ENCODE measurements around the gene EIF5A2.
"Not testable (repeated sequence)": the region's sequence is repeated elsewhere in the genome, so short reads cannot be mapped to it uniquely, and the experiment has no call there.

Gene EIF5A2

GRCh38 chr3:170896333-170896732 lies 12.1 kb downstream of the EIF5A2 start:
- DNase-seq: not testable (repeated sequence)

DNA sequence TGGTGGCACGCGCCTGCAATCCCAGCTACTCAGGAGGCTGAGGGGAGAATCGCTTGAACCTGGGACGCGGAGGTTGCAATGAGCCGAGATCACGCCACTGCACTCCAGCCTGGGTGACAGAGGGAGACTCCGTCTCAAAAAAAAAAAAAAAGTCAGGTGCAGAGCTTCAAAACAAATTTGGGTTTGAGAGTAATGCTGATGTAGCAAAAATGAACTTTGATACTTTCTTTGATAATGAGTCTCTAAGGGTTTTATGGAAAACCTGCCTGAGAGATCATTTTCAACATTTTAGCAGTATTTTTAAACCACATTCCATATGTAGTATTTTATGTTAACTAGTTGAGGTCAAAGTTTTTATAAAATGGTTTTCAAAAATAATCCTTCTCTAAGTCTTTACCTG lies 14.5 kb downstream of the EIF5A2 start:
- no peak for DNase-seq

- DNase-seq: no peak
Measured at GRCh38 chr3:170889630-170890029, 18.8 kb downstream of the EIF5A2 start.

DNA sequence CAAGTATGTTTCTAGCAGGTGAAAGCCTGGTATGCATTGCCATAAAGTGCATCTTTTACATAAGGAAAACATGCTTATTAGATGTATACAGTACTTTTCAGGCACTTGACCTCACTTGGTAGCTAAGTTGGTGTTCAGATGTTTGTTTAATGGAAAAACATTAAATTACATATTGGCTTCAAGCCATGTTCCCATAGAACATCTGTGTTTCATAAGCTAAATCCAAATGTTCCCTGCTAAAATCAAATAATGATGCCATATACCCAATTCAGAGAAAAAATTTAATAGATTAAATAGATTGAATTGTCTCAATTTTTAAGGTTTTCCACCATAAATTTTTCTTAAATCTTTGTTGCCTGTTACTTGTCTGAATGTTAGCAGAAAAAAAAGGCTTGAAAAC lies 19.3 kb downstream of the EIF5A2 start:
- no peak for DNase-seq

GRCh38 chr3:170884109-170884930 lies 24.1 kb downstream of the EIF5A2 start:
- not testable (repeated sequence) for DNase-seq

DNA sequence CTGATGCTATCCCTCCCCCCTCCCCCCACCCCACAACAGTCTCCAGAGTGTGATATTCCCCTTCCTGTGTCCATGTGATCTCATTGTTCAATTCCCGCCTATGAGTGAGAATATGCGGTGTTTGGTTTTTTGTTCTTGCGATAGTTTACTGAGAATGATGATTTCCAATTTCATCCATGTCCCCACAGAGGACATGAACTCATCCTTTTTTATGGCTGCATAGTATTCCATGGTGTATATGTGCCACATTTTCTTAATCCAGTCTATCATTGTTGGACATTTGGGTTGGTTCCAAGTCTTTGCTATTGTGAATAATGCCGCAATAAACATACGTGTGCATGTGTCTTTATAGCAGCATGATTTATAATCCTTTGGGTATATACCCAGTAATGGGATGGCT lies 29.7 kb downstream of the EIF5A2 start:
- not testable (repeated sequence) for DNase-seq

GRCh38 chr3:170877311-170877710 lies 31.1 kb downstream of the EIF5A2 start:
- not testable (repeated sequence) for DNase-seq

DNA sequence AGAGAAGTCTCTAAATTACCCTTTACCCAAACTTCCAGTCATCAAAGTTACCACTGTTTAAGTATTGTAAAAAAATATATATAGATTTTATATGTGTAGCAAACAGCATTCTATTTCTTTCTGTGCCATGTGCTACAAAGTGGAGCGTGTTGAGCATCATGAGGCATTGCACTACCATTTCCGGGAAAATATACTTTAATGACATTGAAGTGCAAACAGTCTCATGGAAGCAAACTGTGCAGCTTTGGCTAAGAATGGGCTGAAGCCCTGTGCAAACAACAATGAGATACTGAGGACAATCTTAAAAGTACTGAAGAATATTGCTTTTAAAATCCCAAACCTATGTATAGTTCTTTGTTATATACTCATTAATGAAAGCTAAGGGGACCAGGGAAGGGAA lies 31.9 kb downstream of the EIF5A2 start:
- no peak for DNase-seq

DNA sequence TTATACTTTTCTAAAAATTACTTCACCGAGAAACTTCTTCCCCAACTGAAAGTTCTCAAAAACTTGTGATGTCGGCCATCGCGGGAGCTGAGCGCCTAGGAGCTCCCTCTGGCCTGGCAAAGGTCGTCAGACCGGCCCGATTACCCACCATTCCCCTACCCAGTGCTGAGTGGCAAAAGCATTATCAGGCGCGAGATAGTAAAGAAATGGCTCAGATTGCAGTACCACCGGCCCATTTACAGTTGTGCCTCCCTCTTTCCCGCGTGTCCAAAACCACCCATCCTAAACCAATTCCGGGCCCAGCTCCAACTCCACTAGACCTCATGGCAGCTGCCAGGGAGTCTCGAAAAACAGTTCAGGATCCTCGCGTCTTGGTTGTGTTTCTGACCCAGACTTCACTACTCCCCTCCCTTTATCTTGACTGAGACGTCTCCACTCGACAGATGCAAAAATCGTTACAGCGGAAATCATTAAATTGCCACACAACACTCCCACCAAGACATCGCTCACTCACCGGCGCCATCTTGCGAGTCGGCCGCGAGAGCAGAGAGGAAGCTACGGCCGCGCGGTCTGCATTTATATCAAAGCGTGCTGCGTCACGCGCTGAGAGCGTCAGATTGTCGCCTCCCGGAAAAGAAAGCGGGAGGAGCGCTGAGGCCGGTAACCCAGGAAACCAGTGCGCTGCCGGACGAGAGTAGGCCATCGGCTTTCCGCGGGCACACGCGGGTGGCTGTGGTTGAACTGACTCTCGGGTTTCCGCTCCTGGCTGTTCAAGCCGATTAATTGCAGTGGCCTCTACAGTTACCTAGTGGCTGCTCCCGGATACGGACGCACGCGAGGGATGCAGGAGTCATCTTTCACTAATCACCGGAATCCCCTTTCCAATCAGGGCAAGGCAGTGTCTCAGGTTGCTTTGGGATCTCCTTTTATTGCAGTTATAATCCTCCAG lies 38.5 kb downstream of the EIF5A2 start, which contains the start of gene RPL22L1:
Gene RPL22L1, minus strand, starts transcription at position 551 of the 949 bp plus-strand sequence. Its CDS starts 28 bp downstream, at position 523.
- no peak for DNase-seq

DNA sequence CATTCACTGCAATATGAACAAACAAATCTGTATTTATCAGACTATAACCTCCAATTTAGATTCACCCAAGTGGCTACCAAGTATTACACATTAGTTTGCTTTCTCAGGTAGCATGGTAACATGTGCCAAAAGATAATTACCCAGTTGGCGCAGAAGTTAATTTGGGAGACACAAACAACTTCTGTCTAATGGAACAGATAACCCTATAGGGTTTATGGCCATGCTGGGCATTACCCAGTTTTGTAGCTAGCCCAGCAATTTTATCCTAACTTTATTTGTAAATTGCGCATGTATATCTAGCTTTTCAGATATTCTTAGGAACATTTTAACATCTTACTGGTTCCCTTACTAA lies 39.2 kb downstream of the EIF5A2 start:
- no peak for DNase-seq

GRCh38 chr3:170868577-170869238 lies 39.7 kb downstream of the EIF5A2 start:
- no peak for DNase-seq

- DNase-seq: no peak
Measured at GRCh38 chr3:170867143-170867937, 41.1 kb downstream of the EIF5A2 start.

DNA sequence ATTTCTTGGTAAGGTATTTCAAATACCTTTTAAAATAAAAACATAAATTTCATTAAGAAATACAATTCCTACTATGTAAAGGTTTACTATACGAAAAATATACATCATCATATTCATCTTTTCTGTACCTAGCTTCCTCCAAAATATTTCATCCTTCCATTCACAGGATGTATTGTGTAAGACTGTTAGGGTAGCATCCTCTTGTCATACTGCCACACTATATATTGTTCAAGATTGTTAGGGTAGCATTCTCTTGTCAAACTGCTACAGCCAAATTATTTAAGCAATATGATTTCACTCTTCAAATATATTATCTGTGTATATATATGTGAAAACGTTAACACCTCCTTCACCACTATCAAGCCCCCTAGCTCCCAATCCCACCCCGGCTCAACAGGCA lies 41.9 kb downstream of the EIF5A2 start:
- no peak for DNase-seq

DNA sequence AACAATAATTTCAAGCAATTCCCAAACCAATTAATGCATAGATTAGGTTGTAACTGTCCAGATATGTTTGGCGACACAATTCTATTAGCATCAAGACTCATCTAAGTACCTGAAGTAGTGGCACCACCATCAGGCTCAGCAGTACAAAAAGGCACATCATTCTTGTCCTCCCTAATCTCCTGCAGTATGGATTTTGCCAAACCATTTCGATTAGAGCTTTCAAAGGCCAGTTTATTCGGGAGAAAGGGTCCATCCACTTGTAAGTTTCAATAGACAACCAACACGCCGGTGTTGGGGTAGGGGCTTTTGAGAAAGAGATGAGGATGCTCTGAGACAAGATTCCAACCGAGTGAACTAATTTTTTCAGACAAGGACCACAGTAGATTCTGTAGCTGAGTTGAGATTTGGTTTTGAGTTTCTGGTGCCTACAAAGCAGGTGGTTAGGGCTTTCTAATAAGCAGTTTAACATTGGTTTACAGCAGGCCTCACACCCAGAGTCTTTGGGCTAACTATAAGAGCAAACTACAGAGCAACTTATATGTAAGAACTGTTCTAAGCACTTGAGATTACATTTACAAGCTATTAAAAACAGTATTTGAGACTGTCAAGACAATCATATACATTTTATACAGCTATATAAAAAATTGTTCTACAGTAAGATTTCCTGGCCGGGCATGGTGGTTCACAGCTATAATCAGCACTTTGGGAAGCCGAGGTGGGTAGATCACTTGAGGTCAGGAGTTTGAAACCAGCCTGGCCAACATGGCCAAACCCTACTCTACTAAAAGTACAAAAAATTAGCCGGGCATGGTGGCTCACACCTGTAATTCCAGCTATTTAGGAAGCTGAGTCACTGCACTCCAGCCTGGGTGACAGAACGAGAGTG lies 43.0 kb downstream of the EIF5A2 start:
- no peak for DNase-seq

DNA sequence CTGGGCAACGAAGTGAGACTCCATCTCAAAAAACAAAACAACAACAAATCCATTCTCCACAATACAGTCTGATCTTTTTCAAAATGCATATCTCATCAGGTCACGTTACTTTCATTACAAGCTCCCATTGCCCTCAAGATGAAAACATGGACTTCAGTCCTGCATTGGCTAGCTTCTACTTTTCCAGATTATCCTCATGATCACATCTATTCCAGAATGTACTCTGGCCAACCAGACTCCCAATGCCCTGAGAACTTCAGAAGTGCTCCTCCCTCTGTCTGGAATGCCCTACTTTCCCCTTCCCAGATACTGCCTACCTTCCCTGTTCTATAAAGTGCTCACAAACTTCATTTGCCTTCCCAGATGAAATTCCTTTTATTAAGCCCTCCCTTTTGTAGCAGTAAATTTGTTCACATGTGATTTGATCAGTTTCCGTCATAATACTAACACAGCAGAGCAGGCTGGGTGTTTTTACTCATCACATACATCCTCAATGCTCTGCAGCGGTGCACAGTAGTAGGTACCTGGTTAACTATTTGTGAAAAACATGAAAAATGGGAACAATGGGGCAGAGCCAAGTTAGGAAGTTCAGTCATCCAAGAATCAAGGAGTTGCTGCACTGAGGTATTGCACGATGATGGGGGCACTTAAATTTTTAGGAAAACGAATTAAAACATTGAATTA lies 43.8 kb downstream of the EIF5A2 start:
- no peak for DNase-seq

- no peak for DNase-seq
Measured at GRCh38 chr3:170863816-170864215, 44.6 kb downstream of the EIF5A2 start.

DNA sequence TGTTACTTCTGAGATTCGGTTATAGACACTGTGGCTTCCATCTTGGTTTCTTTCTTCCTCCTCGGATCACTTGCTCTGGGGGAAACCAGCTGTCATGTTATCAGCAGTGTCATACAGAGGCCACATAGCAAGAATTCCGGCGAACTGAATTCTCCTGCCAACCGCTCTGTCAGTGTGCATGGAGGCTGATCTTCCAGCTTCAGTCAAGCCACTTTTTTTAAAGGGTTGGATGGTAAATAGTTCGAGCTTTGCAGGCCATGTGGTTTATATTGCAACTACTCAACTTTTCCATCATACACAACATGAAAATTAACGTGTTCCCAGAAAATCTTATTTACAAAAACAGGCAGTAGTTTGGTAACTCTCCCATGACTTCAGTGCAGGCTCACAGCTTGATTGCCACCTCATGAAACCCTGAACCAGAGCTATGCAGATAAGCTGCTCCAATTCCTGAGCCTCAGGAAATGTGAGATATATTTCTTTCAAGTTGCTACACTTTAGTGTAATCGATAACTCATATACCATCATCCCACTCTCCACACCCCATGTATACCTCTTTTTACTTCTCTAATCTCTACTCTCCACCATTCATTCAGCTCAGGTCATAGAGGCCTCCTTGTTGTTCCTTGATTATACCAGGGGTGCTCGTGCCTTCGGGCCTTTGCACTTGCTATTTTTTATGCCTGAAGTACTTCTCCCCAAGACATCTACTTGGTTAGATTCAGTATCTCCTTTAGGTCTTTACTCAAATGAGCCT lies 45.6 kb downstream of the EIF5A2 start:
- DNase-seq: no peak

DNA sequence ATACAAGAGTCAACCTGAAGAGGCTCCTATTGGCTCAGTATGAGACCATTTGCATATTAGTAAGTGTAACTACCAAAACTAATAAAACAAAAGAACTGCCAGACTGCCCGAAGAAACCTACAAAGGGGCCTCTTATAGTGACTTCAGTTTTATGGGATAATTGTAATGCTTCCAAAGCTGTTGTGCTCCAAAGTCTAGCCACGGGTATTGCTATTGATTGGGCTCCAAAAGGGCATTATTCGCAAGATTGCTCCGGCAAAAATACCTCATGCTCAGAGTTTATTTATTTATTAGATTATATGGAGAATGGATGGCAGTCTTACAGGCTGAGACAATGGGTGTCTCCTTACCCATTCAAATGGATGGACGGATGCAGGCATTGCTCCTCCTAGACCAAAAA lies 49.8 kb downstream of the EIF5A2 start:
- no peak for DNase-seq

DNA sequence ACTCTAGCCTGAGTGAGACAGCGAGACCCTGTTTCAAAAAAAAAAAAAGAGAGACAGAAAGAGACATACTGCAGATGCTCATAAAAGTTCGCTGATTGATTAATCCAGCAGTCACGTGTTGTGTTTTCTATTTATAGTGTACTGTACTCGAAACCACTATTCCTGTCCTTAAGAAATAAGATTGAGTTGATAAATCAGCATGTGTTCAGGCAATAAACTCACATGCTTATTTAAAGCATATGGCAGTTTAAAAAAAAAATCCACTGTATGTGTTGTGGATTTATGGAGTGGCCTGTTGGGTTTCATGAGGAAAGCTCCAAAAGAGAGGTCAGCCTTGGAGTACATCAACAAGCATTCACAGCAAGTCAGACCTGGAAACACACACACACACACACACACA lies 56.1 kb downstream of the EIF5A2 start:
- DNase-seq: no peak

All from effector CD8-positive, alpha-beta T cell (primary cell).